Endodermal cell (in vitro differentiated cells): ENCODE results near the gene PTPRE. TPM values are rescaled to one million over a fixed set of nuclear protein-coding genes. Genes with fewer than 3 reads are reported as not detected.

ENCODE experiments used
- DNase-seq: peaks from one replicate; pipeline ENCODE4 v3.0.0-alpha.2; 2017
- H3K27ac ChIP-seq: 2 replicates; pipeline ENCODE4 v1.5.1; 2013; ENCODE audit warnings: mild to moderate bottlenecking, low read depth, low read length, moderate library complexity
- H3K27me3 ChIP-seq: 2 replicates; pipeline ENCODE4 v1.6.1; 2013; ENCODE audit warnings: mild to moderate bottlenecking, low read length, moderate library complexity; ENCODE audit not compliant: insufficient read depth, control insufficient read depth, poor library complexity, severe bottlenecking
- H3K36me3 ChIP-seq: 2 replicates; pipeline ENCODE4 v1.7.0; 2013; ENCODE audit warnings: mild to moderate bottlenecking, low read length, moderate library complexity; ENCODE audit not compliant: control insufficient read depth, insufficient read depth
- H3K4me1 ChIP-seq: one replicate; pipeline ENCODE4 v1.7.0; 2013; ENCODE audit warnings: low read length; ENCODE audit not compliant: control insufficient read depth, insufficient read depth
- H3K4me3 ChIP-seq: 2 replicates; pipeline ENCODE4 v1.5.1; 2013; ENCODE audit warnings: mild to moderate bottlenecking, low read length, moderate library complexity
- H3K9ac ChIP-seq: 2 replicates; pipeline ENCODE4 v1.6.1; 2013; ENCODE audit warnings: mild to moderate bottlenecking, low read length, moderate library complexity; ENCODE audit not compliant: poor library complexity, severe bottlenecking; ENCODE audit errors: extremely low read depth
- H3K9me3 ChIP-seq: 2 replicates; pipeline ENCODE4 v1.6.1; 2013; ENCODE audit warnings: mild to moderate bottlenecking, low read length, moderate library complexity; ENCODE audit not compliant: control insufficient read depth
- H3K27ac Mint-ChIP-seq: 2 replicates; pipeline ENCODE4 v1.8.0; 2020; ENCODE audit warnings: mixed read lengths
- H3K27me3 Mint-ChIP-seq: 2 replicates; pipeline ENCODE4 v1.8.0; 2021; ENCODE audit warnings: mild to moderate bottlenecking, mixed read lengths; ENCODE audit not compliant: insufficient read depth
- H3K36me3 Mint-ChIP-seq: 2 replicates; pipeline ENCODE4 v1.8.0; 2020; ENCODE audit warnings: low read depth, mixed read lengths
- H3K4me1 Mint-ChIP-seq: 2 replicates; pipeline ENCODE4 v1.8.0; 2020; ENCODE audit warnings: mixed read lengths
- H3K4me3 Mint-ChIP-seq: 2 replicates; pipeline ENCODE4 v1.8.0; 2020; ENCODE audit warnings: mild to moderate bottlenecking, moderate library complexity, mixed read lengths
- H3K9me3 Mint-ChIP-seq: 2 replicates; pipeline ENCODE4 v1.8.0; 2020; ENCODE audit warnings: mild to moderate bottlenecking, mixed read lengths
- WGBS, 2 experiments: methylation state at CpG; one replicate each; pipeline versions ENCODE4 v1.1.5 to v1.1.7; 2013; ENCODE audit warnings: missing lambda C conversion rate in 2 of 2, mixed read lengths in 1 of 2; ENCODE audit not compliant: insufficient coverage in 1 of 2, insufficient read length in 1 of 2; 5-methylcytosine and 5-hydroxymethylcytosine counted together
- total RNA-seq, 2 donors: library from RNA; stranded (reverse); fragmentation: NEBNext Ultra II Directional in 1 of 2; extraction: Animal tissue kit (Norgen Biotek cat#: 25700) in 1 of 2; gene quantifications; 2 replicates in 1 of 2; 3 replicates in 1 of 2; pipeline ENCODE4 v1.2.1, GENCODE V29; 2021
- TF ChIP-seq, protein P1 (sequence below): fragments of 200-600 bp; sonication (generic); conservative IDR thresholded peaks from 2 replicates; pipeline ENCODE4 v1.5.0; 2021; ENCODE audit warnings: antibody characterized with exemption, mild to moderate bottlenecking

Gene PTPRE
- total RNA-seq, 2 donors from 2014 or later, result 0.75 to 3.0 TPM

- no peak overlapping the region for H3K9ac ChIP-seq
- TF ChIP-seq, protein P1, sequence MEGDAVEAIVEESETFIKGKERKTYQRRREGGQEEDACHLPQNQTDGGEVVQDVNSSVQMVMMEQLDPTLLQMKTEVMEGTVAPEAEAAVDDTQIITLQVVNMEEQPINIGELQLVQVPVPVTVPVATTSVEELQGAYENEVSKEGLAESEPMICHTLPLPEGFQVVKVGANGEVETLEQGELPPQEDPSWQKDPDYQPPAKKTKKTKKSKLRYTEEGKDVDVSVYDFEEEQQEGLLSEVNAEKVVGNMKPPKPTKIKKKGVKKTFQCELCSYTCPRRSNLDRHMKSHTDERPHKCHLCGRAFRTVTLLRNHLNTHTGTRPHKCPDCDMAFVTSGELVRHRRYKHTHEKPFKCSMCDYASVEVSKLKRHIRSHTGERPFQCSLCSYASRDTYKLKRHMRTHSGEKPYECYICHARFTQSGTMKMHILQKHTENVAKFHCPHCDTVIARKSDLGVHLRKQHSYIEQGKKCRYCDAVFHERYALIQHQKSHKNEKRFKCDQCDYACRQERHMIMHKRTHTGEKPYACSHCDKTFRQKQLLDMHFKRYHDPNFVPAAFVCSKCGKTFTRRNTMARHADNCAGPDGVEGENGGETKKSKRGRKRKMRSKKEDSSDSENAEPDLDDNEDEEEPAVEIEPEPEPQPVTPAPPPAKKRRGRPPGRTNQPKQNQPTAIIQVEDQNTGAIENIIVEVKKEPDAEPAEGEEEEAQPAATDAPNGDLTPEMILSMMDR, result no peak
Measured at GRCh38 chr10:127943336-127943910, 36.5 kb downstream of the PTPRE start.

GRCh38 chr10:127944256-127944655 is 37.4 kb downstream of the PTPRE start:
- no peaks in the 10 kb centered on the region for H3K9me3 Mint-ChIP-seq
- DNase-seq, result no peak
- H3K4me3 Mint-ChIP-seq, result no peak overlapping the region
- H3K27me3 Mint-ChIP-seq, result peaks cover 8% of the 10 kb centered on the region
- no peak overlapping the region for H3K27ac ChIP-seq
- H3K27me3 ChIP-seq, result no peaks in the 10 kb centered on the region
- H3K36me3 Mint-ChIP-seq, result no peaks in the 10 kb centered on the region
- H3K9ac ChIP-seq, result no peak overlapping the region
- H3K4me3 ChIP-seq, result no peak overlapping the region
- H3K27ac Mint-ChIP-seq, result no peak overlapping the region
- H3K4me1 ChIP-seq, result no peaks in the 10 kb centered on the region
- no peaks in the 10 kb centered on the region for H3K4me1 Mint-ChIP-seq
- TF ChIP-seq, protein P1, result no peak
- WGBS, 2 experiments, result 89 to 95% methylated on average over 2 of the region's 2 CpGs
- H3K9me3 ChIP-seq, result no peaks in the 10 kb centered on the region
- no peaks in the 10 kb centered on the region for H3K36me3 ChIP-seq

More at GRCh38 chr10:127943336-127943910, 36.5 kb downstream of the PTPRE start:
- H3K4me1 Mint-ChIP-seq, result no peaks in the 10 kb centered on the region
- no peak overlapping the region for H3K27ac Mint-ChIP-seq
- DNase-seq, result no peak
- 82 to 86% methylated on average over 2 to 10 of the region's 10 CpGs for WGBS, 2 experiments
- Histone ChIP-seq H3K27me3 (no peaks in the 10 kb centered on the region), H3K27ac (no peak overlapping the region), H3K4me1 (no peaks in the 10 kb centered on the region), H3K4me3 (no peak overlapping the region), H3K36me3 (no peaks in the 10 kb centered on the region), H3K9me3 (no peaks in the 10 kb centered on the region)
- no peaks in the 10 kb centered on the region for H3K9me3 Mint-ChIP-seq
- H3K36me3 Mint-ChIP-seq, result no peaks in the 10 kb centered on the region
- peaks cover 8% of the 10 kb centered on the region for H3K27me3 Mint-ChIP-seq
- no peak overlapping the region for H3K4me3 Mint-ChIP-seq

DNA sequence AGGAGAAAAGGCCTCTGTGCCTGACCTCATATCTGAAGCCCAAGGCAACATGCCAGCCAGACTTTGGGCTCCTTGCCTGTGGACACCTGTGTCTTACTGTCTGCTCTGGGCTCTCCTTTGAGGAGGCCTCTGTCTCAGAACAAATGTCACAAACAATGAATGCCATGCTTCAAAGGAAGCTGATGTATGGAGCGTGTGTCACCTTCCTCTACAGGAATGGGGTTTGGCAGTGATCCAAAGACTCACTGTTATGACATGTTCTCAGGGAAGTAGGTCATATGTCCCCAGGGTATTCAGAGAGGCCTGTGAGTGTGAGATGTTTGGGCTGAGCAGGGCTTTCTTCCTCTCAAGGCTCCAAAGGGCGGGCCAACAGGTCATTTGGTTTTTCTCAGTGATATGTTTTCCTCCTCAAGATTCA is 38.4 kb downstream of the PTPRE start:
- H3K4me3 ChIP-seq, result no peak overlapping the region
- no peak overlapping the region for H3K27ac ChIP-seq
- no peak overlapping the region for H3K9ac ChIP-seq
- Mint-ChIP-seq H3K4me1 (no peaks in the 10 kb centered on the region), H3K9me3 (no peaks in the 10 kb centered on the region), H3K36me3 (no peaks in the 10 kb centered on the region), H3K27me3 (peaks cover 4% of the 10 kb centered on the region), H3K27ac (no peak overlapping the region), H3K4me3 (no peak overlapping the region)
- TF ChIP-seq, protein P1, result no peak
- H3K36me3 ChIP-seq, result no peaks in the 10 kb centered on the region
- no peaks in the 10 kb centered on the region for H3K4me1 ChIP-seq
- H3K27me3 ChIP-seq, result no peaks in the 10 kb centered on the region
- no peaks in the 10 kb centered on the region for H3K9me3 ChIP-seq
- 84 to 94% methylated on average over 2 of the region's 2 CpGs for WGBS, 2 experiments
- no peak for DNase-seq
